Measurements from ENCODE around the gene AGFG2.

DNA sequence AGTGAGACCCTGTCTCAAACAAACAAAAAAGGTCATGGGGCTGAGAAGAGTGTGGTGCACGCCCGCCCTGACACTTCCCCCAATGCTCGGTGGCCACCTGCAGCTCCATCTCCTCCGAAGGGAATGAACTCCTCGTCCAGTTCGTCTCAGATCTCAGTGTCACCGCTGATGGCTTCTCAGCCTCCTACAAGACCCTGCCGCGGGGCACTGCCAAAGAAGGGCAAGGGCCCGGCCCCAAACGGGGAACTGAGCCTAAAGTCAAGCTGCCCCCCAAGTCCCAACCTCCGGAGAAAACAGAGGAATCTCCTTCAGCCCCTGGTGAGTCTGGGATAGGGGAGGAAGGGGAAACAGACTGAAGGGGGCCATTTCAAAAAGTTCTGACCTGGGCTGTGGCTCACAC lies 67.3 kb downstream of the AGFG2 start:
- TF ChIP-seq EZH2 (IDR thresholded peaks at IDR 0.05), result no peak
- TF ChIP-seq, protein P1, sequence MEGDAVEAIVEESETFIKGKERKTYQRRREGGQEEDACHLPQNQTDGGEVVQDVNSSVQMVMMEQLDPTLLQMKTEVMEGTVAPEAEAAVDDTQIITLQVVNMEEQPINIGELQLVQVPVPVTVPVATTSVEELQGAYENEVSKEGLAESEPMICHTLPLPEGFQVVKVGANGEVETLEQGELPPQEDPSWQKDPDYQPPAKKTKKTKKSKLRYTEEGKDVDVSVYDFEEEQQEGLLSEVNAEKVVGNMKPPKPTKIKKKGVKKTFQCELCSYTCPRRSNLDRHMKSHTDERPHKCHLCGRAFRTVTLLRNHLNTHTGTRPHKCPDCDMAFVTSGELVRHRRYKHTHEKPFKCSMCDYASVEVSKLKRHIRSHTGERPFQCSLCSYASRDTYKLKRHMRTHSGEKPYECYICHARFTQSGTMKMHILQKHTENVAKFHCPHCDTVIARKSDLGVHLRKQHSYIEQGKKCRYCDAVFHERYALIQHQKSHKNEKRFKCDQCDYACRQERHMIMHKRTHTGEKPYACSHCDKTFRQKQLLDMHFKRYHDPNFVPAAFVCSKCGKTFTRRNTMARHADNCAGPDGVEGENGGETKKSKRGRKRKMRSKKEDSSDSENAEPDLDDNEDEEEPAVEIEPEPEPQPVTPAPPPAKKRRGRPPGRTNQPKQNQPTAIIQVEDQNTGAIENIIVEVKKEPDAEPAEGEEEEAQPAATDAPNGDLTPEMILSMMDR (IDR thresholded peaks at IDR 0.05), result no peak
- no peak for TF ChIP-seq EZH2phosphoT487 (IDR thresholded peaks at IDR 0.05)

Data from neural progenitor cell (in vitro differentiated cells).